PC-9 (cell line): ENCODE results near the gene PAM.

ENCODE experiments used
- CTCF ChIP-seq: fragments of 200-600 bp; sonication (generic); conservative IDR thresholded peaks from 2 replicates; pipeline ENCODE4 v1.6.1; 2017; ENCODE audit warnings: mixed run types, antibody characterized with exemption, mild to moderate bottlenecking, moderate library complexity
- EZH2 ChIP-seq: fragments of 200-600 bp; sonication (generic); IDR thresholded peaks from 2 replicates; pipeline ENCODE4 v1.8.0; 2017; ENCODE audit warnings: antibody characterized with exemption, low read depth

DNA sequence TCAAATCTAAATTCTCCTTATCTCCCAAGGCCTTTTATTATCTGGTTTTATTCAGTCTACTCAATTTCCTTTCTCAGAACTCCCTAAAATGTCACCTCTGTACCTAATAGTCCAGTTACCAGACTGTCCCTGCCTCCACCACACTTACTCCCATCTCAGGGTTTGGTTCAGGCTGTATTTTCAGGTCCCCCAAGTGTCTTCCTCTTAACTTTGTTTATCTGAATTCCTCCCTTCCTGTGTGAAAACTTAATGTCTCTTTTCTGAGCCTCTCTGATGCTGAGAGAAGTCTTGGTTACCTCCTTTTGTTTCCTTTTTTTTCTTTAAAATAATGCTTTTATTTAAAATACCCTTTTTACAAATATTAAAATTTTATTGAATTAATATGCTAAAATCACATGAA, 133.4 kb downstream of the PAM start:
- TF ChIP-seq CTCF (no peak), EZH2 (no peak)
